Head of caudate nucleus (tissue), 42 donors: ENCODE measurements around the gene ACSM2A.
"Not testable (repeated sequence)": the region's sequence is repeated elsewhere in the genome, so short reads cannot be mapped to it uniquely, and the experiment has no call there.

ENCODE experiments used
- DNase-seq, 42 donors: peaks; one replicate each; pipeline versions ENCODE4 v3.0.0 to v3.0.0-alpha.2; 2020 to 2021; ENCODE audit warnings: mixed read lengths in 7 of 42
- intact Hi-C: fragments of 100-400 bp; cut with DNase I; formaldehyde crosslinking; loops from one replicate; pipeline ENCODE4 v1.15.0; 2022

ACSM2A gene

GRCh38 chr16:20441859-20442258 is 9.5 kb upstream of the ACSM2A start:
- DNase-seq, intact Hi-C loops: not testable (repeated sequence)

- intact Hi-C loops, DNase-seq: not testable (repeated sequence)
Observed at GRCh38 chr16:20446652-20447393, 4.5 kb upstream of the ACSM2A start.

GRCh38 chr16:20453633-20454032 is 2.3 kb downstream of the ACSM2A start:
- DNase-seq: not testable (repeated sequence)

GRCh38 chr16:20459227-20459626 is 7.9 kb downstream of the ACSM2A start:
- DNase-seq, intact Hi-C loops: not testable (repeated sequence)

More at GRCh38 chr16:20453633-20454032, 2.3 kb downstream of the ACSM2A start:
- intact Hi-C loops: not testable (repeated sequence)

- intact Hi-C loops: not testable (repeated sequence)
Observed at GRCh38 chr16:20460313-20460712, 9.0 kb downstream of the ACSM2A start.

GRCh38 chr16:20468954-20469353 is 17.6 kb downstream of the ACSM2A start:
- intact Hi-C loops, DNase-seq: not testable (repeated sequence)

More at GRCh38 chr16:20460313-20460712, 9.0 kb downstream of the ACSM2A start:
- not testable (repeated sequence) for DNase-seq

- intact Hi-C loops, DNase-seq: not testable (repeated sequence)
Observed at GRCh38 chr16:20469930-20470329, 18.6 kb downstream of the ACSM2A start.

- DNase-seq, intact Hi-C loops: not testable (repeated sequence)
Observed at GRCh38 chr16:20470732-20471131, 19.4 kb downstream of the ACSM2A start.

GRCh38 chr16:20477188-20477744 is 25.9 kb downstream of the ACSM2A start:
- intact Hi-C loops, DNase-seq: not testable (repeated sequence)

GRCh38 chr16:20483989-20484388 is 32.7 kb downstream of the ACSM2A start:
- intact Hi-C loops: not testable (repeated sequence)
- DNase-seq: peak in 1 of 42 donors; percentile 13

- intact Hi-C loops: no loop called here
- no peak for DNase-seq
Observed at GRCh38 chr16:20484726-20485125, 33.4 kb downstream of the ACSM2A start.

GRCh38 chr16:20485408-20485807 is 34.1 kb downstream of the ACSM2A start:
- DNase-seq: no peak
- intact Hi-C loops: no loop called here

GRCh38 chr16:20490994-20491393 is 39.7 kb downstream of the ACSM2A start:
- DNase-seq, intact Hi-C loops: not testable (repeated sequence)

GRCh38 chr16:20491448-20491847 is 40.1 kb downstream of the ACSM2A start:
- DNase-seq: not testable (repeated sequence)

GRCh38 chr16:20504418-20504817 is 53.1 kb downstream of the ACSM2A start:
- intact Hi-C loops: no loop called here
- no peak for DNase-seq

More at GRCh38 chr16:20491448-20491847, 40.1 kb downstream of the ACSM2A start:
- intact Hi-C loops: not testable (repeated sequence)

- intact Hi-C loops: no loop called here
- DNase-seq: no peak
Observed at GRCh38 chr16:20507280-20507679, 56.0 kb downstream of the ACSM2A start.

GRCh38 chr16:20510323-20510722 is 59.0 kb downstream of the ACSM2A start:
- DNase-seq: no peak
- intact Hi-C loops: no loop called here

GRCh38 chr16:20515688-20516090 is 64.4 kb downstream of the ACSM2A start:
- no peak for DNase-seq
- intact Hi-C loops: no loop called here

- DNase-seq: no peak
- intact Hi-C loops: no loop called here
Observed at GRCh38 chr16:20517149-20517548, 65.8 kb downstream of the ACSM2A start.

GRCh38 chr16:20519231-20519630 is 67.9 kb downstream of the ACSM2A start:
- intact Hi-C loops: no loop called here
- no peak for DNase-seq

GRCh38 chr16:20520103-20520502 is 68.8 kb downstream of the ACSM2A start:
- intact Hi-C loops: no loop called here
- DNase-seq: no peak
